SH-SY5Y (cell line): ENCODE measurements around the gene RBFOX1.

Experiments used
- GATA2 ChIP-seq: IDR thresholded peaks from 2 replicates; pipeline ENCODE4 v1.6.1; 2011; ENCODE audit warnings: mild to moderate bottlenecking, low read depth, low read length
- GATA3 ChIP-seq: IDR thresholded peaks from 2 replicates; pipeline ENCODE4 v1.6.1; 2011; ENCODE audit warnings: low read depth, mild to moderate bottlenecking, low read length, moderate library complexity

GRCh38 chr16:7744546-7745264 is 412.1 kb downstream of the RBFOX1 start:
- TF ChIP-seq GATA3: no peak
- TF ChIP-seq GATA2: no peak
